Stimulated activated effector memory CD8-positive, alpha-beta T cell treated with anti-CD3 and anti-CD28 coated beads, Interleukin-12 subunit alpha, Interleukin-12 subunit beta, amount 100 ng/mL, for 72 hours (primary cell): ENCODE results near the gene PCDH9.

Experiments used
- ATAC-seq: fragments of 150-1000 bp; cut with Tn5 transposase; 2 replicates; pipeline ENCODE4 v1.10.0; 2021
- DNase-seq, 2 donors: peaks; one replicate each; pipeline ENCODE4 v3.0.0; 2021 to 2022; ENCODE audit warnings: low spot score in 2 of 2
- H3K27ac Mint-ChIP-seq: one replicate; pipeline ENCODE4 v1.8.0; 2022; ENCODE audit warnings: mild to moderate bottlenecking, mixed read lengths
- H3K36me3 Mint-ChIP-seq: one replicate; pipeline ENCODE4 v1.8.0; 2022; ENCODE audit warnings: mild to moderate bottlenecking, mixed read lengths
- H3K4me1 Mint-ChIP-seq: one replicate; pipeline ENCODE4 v1.8.0; 2022; ENCODE audit warnings: mixed read lengths
- H3K4me3 Mint-ChIP-seq: one replicate; pipeline ENCODE4 v1.8.0; 2022; ENCODE audit warnings: mild to moderate bottlenecking, mixed read lengths
- H3K9me3 Mint-ChIP-seq: one replicate; pipeline ENCODE4 v1.8.0; 2022; ENCODE audit warnings: mixed read lengths

Gene PCDH9

DNA sequence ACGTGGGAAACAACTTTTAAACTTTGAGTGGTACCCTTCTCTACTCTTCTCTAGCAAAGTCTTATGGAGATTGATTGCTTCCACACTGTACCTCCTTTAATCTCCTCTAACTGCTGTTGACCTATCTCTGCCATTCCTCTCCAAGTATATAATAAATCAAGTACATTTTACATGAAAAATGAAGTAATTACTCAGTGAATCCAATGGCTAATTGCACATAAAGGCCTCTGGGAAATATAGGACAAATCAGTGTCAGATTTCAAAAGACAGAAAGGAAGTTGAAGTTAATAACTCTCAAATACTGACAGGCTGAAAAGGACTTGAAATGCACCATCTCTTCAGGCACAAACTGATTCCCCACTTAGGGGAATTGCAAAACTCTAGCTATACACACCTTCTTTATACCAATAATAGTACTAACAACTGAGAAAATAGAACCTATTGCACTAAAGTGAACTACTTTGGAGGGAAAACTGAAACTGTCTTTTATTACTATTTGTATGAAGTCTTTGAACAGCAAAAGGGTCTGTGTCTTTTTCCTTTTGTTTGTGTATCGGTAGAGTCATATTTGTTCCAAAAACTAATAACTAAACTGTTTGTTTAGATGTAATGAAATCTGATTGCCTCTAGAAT, 701.1 kb downstream of the PCDH9 start:
- H3K9me3 Mint-ChIP-seq = peaks cover 16% of the 10 kb centered on the region
- H3K36me3 Mint-ChIP-seq = no peaks in the 10 kb centered on the region
- no peak overlapping the region for H3K27ac Mint-ChIP-seq
- ATAC-seq (no peak), DNase-seq (no peak)
- H3K4me3 Mint-ChIP-seq = no peak overlapping the region
- no peaks in the 10 kb centered on the region for H3K4me1 Mint-ChIP-seq

DNA sequence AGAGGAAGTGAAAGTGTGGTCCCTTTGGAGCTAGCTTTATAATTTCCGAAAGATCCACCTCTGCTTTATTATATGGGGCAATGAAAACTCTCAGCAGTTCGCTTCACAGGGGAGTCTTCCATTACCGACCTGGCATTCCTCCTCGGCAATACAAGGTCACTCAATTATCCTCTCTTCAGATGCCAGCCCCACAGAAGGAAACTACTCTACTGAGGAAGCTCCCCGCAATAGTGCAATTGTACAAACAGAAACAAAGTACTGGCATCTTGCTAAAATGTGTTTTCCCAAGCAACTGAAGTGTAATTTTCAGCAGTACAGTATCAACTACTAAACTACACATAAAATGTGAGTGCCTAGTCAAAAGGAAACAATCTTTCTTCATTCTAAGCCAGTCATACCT, 702.0 kb downstream of the PCDH9 start:
- Mint-ChIP-seq H3K4me3 (no peak overlapping the region), H3K27ac (no peak overlapping the region), H3K36me3 (no peaks in the 10 kb centered on the region), H3K9me3 (peaks cover 17% of the 10 kb centered on the region), H3K4me1 (no peaks in the 10 kb centered on the region)
- DNase-seq (no peak), ATAC-seq (no peak)

GRCh38 chr13:66520511-66521355, 709.4 kb downstream of the PCDH9 start:
- Mint-ChIP-seq H3K36me3 (no peaks in the 10 kb centered on the region), H3K27ac (no peak overlapping the region), H3K9me3 (peaks cover 21% of the 10 kb centered on the region), H3K4me3 (no peak overlapping the region), H3K4me1 (no peaks in the 10 kb centered on the region)
- DNase-seq (no peak), ATAC-seq (no peak)

GRCh38 chr13:66519259-66519658, 710.9 kb downstream of the PCDH9 start:
- Mint-ChIP-seq H3K36me3 (no peaks in the 10 kb centered on the region), H3K27ac (no peak overlapping the region), H3K4me1 (no peaks in the 10 kb centered on the region), H3K4me3 (no peak overlapping the region), H3K9me3 (peaks cover 14% of the 10 kb centered on the region)
- ATAC-seq = no peak
- DNase-seq = no peak

GRCh38 chr13:66518068-66518467, 712.1 kb downstream of the PCDH9 start:
- DNase-seq (no peak), ATAC-seq (no peak)
- Mint-ChIP-seq H3K4me1 (no peaks in the 10 kb centered on the region), H3K36me3 (no peaks in the 10 kb centered on the region), H3K27ac (no peak overlapping the region), H3K4me3 (no peak overlapping the region), H3K9me3 (peaks cover 7% of the 10 kb centered on the region)

DNA sequence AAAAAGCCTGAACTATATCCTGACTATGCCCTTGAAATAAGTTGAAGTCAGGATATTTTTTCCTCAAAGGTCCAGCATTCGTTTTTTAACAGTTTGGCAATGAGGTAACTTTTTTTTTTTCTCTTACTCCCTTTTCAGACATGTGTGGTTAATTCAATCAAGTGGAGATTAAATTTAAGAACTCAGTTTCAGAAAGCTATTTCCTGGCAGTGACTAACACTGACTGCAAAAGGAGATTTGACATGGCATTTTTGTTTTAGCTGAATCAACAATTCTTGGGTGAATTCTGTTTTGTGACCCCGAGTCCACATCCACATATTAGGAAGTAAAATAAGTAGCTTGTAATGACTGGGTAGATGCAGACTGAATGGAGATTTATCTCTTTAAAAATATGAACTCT, 716.4 kb downstream of the PCDH9 start:
- H3K36me3 Mint-ChIP-seq = no peaks in the 10 kb centered on the region
- DNase-seq (no peak), ATAC-seq (no peak)
- no peaks in the 10 kb centered on the region for H3K4me1 Mint-ChIP-seq
- H3K4me3 Mint-ChIP-seq = no peak overlapping the region
- no peak overlapping the region for H3K27ac Mint-ChIP-seq
- H3K9me3 Mint-ChIP-seq = peaks cover 15% of the 10 kb centered on the region

GRCh38 chr13:66509175-66509574, 721.0 kb downstream of the PCDH9 start:
- H3K36me3 Mint-ChIP-seq = no peaks in the 10 kb centered on the region
- DNase-seq = no peak
- no peak for ATAC-seq
- no peaks in the 10 kb centered on the region for H3K4me1 Mint-ChIP-seq
- H3K9me3 Mint-ChIP-seq = peaks cover 18% of the 10 kb centered on the region
- no peak overlapping the region for H3K27ac Mint-ChIP-seq
- no peak overlapping the region for H3K4me3 Mint-ChIP-seq

GRCh38 chr13:66508153-66508909, 721.8 kb downstream of the PCDH9 start:
- Mint-ChIP-seq H3K4me3 (no peak overlapping the region), H3K36me3 (no peaks in the 10 kb centered on the region), H3K4me1 (no peaks in the 10 kb centered on the region), H3K27ac (no peak overlapping the region), H3K9me3 (peaks cover 18% of the 10 kb centered on the region)
- no peak for ATAC-seq
- DNase-seq = no peak

- H3K4me1 Mint-ChIP-seq = no peaks in the 10 kb centered on the region
- no peak overlapping the region for H3K27ac Mint-ChIP-seq
- no peak for DNase-seq
- no peak for ATAC-seq
- H3K4me3 Mint-ChIP-seq = no peak overlapping the region
- no peaks in the 10 kb centered on the region for H3K36me3 Mint-ChIP-seq
- peaks cover 18% of the 10 kb centered on the region for H3K9me3 Mint-ChIP-seq
Observed at GRCh38 chr13:66506979-66507378, 723.2 kb downstream of the PCDH9 start.

DNA sequence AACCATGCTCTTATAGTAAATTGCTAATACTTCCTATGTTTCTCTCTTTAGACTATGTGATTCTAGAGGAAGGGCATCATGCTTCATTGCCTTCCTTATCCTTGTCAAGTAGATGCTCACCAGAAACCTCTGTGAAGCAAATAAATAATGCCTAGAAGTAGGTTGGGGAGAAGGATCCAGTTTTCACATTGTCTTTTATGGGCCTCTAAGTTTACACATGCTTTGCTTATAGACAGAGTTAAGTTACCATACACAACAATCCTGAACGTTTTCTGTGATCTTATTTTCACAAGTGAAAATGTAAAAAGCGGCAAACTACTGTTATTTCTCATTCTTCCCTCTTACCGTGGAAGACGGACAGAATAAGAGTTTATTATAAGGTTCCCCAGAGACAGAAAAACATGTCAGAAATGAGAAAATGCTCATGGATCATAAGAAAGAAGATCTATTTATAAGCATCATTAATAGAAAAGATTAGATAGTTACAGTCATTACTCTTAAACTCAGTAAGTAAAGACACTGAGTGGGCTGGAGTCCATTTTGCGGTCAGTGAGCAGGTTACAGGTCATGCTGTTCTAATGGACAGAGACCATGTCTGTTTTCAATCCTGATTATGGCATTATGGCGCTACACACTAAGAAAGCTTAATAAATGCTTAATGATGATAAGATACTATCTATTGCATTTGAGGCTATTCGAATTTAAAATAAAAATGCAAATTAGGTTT, 723.9 kb downstream of the PCDH9 start:
- ATAC-seq = no peak
- H3K36me3 Mint-ChIP-seq = no peaks in the 10 kb centered on the region
- DNase-seq = no peak
- peaks cover 13% of the 10 kb centered on the region for H3K9me3 Mint-ChIP-seq
- no peaks in the 10 kb centered on the region for H3K4me1 Mint-ChIP-seq
- H3K27ac Mint-ChIP-seq = no peak overlapping the region
- no peak overlapping the region for H3K4me3 Mint-ChIP-seq

DNA sequence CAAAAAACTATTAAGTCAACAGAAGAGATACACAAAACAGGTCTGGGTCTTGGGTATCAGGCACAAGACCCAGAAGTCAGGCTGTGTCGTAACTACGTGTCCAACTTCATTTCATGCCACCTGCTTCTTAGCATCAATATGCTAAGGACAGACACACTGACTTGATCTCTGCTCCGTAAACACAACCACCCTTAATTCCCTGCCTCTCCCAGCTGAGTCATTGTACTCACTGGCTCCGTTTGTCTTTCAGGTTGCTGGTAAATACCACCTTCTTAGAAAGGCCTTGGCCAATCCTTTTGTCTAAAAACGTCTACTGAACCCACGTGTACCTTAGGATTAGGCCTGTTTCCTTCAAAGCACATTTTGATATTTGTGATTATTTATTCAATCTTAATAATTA, 726.2 kb downstream of the PCDH9 start:
- Mint-ChIP-seq H3K9me3 (peaks cover 10% of the 10 kb centered on the region), H3K36me3 (no peaks in the 10 kb centered on the region), H3K27ac (no peak overlapping the region), H3K4me3 (no peak overlapping the region), H3K4me1 (no peaks in the 10 kb centered on the region)
- no peak for DNase-seq
- ATAC-seq = no peak

DNA sequence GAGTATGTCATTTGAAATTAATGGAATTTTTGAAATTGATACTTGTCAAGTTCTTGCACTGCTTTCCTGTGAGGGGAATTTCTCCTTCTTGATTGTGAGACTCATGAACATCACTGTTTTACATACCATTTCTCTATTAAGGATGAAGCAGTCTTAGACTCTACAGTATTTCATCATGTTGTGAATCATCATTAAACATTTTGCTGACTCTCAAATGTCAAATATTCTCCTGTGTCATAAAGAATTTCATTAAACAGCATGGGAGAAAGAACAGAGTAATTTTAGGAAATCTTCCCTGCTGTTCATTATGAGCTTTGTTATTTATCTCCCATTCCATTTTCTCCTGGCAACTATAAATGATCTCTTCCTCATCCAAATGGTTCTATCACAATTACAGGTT, 729.0 kb downstream of the PCDH9 start:
- Mint-ChIP-seq H3K4me3 (no peak overlapping the region), H3K27ac (no peak overlapping the region), H3K9me3 (peaks cover 10% of the 10 kb centered on the region), H3K4me1 (no peaks in the 10 kb centered on the region), H3K36me3 (no peaks in the 10 kb centered on the region)
- DNase-seq (no peak), ATAC-seq (no peak)

DNA sequence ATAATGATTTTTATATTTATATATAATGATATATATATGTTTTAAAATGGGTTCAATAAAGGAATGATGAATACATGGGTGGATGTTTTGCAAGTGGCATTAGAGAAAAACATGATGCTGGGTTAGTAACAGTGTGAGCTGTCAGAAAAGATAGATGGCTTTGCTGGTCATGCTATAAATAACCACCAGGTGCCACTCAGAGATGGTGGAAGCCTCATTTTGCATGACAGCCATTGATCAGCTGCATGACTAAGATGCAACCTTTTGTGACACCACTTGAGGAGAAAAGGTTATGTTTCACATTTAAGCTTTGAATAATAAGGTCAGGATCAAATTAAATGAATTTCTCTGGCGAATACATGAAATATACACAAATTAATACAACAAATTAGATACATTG, 737.7 kb downstream of the PCDH9 start:
- no peak overlapping the region for H3K4me3 Mint-ChIP-seq
- ATAC-seq (no peak), DNase-seq (no peak)
- no peaks in the 10 kb centered on the region for H3K36me3 Mint-ChIP-seq
- H3K27ac Mint-ChIP-seq = no peak overlapping the region
- no peaks in the 10 kb centered on the region for H3K4me1 Mint-ChIP-seq
- H3K9me3 Mint-ChIP-seq = peaks cover 10% of the 10 kb centered on the region

DNA sequence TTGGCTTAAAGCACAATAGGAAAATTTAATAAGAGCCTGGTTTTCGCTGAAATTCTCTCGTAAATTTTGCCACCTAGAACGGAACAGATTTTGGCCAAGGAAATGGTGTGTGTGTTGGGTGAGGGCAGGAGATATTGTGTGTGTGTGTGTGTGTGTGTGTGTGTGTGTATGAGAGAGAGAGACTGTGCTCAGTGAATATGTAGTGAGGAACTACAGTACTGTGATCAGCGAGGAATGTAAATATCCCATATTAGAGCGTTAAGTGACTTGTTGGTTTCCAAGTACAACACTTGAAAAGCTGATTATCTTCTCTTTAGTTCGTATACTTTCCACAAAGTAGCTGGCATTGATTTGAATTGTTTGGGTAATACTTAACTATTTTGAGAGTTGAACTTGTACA, 738.9 kb downstream of the PCDH9 start:
- Mint-ChIP-seq H3K4me3 (no peak overlapping the region), H3K4me1 (no peaks in the 10 kb centered on the region), H3K36me3 (no peaks in the 10 kb centered on the region), H3K9me3 (peaks cover 10% of the 10 kb centered on the region), H3K27ac (no peak overlapping the region)
- no peak for DNase-seq
- no peak for ATAC-seq

- no peak overlapping the region for H3K27ac Mint-ChIP-seq
- peaks cover 6% of the 10 kb centered on the region for H3K9me3 Mint-ChIP-seq
- H3K4me3 Mint-ChIP-seq = no peak overlapping the region
- no peaks in the 10 kb centered on the region for H3K4me1 Mint-ChIP-seq
- no peak for DNase-seq
- H3K36me3 Mint-ChIP-seq = no peaks in the 10 kb centered on the region
- ATAC-seq = no peak
Observed at GRCh38 chr13:66489586-66489985, 740.5 kb downstream of the PCDH9 start.
